Bone marrow (tissue), 2 donors: ENCODE measurements around the gene NUP107.

ENCODE experiments used
- DNase-seq, 2 donors: peaks; one replicate each; lab custom pipeline; 2025; lab: John Stamatoyannopoulos, UW

Gene NUP107

GRCh38 chr12:68739891-68740290 lies 53.1 kb downstream of the NUP107 start:
- DNase-seq: no peak

- DNase-seq: peak in 1 of 2 donors; percentile 48
Measured at GRCh38 chr12:68743356-68743755, 56.6 kb downstream of the NUP107 start.

- no peak for DNase-seq
Measured at GRCh38 chr12:68745376-68745903, 58.7 kb downstream of the NUP107 start.

GRCh38 chr12:68745904-68746571 lies 59.3 kb downstream of the NUP107 start, which contains the start of gene SLC35E3:
SLC35E3 (plus strand) TSS chr12:68746176; CDS start chr12:68746378, 202 bp downstream.
- DNase-seq: peak; percentile 74 to 87

GRCh38 chr12:68746572-68747180 lies 59.9 kb downstream of the NUP107 start:
- peak; percentile 38 to 46 for DNase-seq

GRCh38 chr12:68749443-68749842 lies 62.7 kb downstream of the NUP107 start:
- no peak for DNase-seq

- DNase-seq: no peak
Measured at GRCh38 chr12:68749861-68750260, 63.1 kb downstream of the NUP107 start.

GRCh38 chr12:68750506-68750905 lies 63.7 kb downstream of the NUP107 start:
- DNase-seq: no peak

- DNase-seq: no peak
Measured at GRCh38 chr12:68755536-68756243, 68.9 kb downstream of the NUP107 start.

- no peak for DNase-seq
Measured at GRCh38 chr12:68759852-68760251, 73.1 kb downstream of the NUP107 start.

- no peak for DNase-seq
Measured at GRCh38 chr12:68760806-68761441, 74.1 kb downstream of the NUP107 start.

- no peak for DNase-seq
Measured at GRCh38 chr12:68761442-68761812, 74.6 kb downstream of the NUP107 start.

- DNase-seq: no peak
Measured at GRCh38 chr12:68761901-68762630, 75.3 kb downstream of the NUP107 start.

- no peak for DNase-seq
Measured at GRCh38 chr12:68762691-68763090, 75.9 kb downstream of the NUP107 start.

- DNase-seq: no peak
Measured at GRCh38 chr12:68765696-68766095, 78.9 kb downstream of the NUP107 start.

GRCh38 chr12:68766646-68767045 lies 79.9 kb downstream of the NUP107 start:
- DNase-seq: no peak

GRCh38 chr12:68767191-68767590 lies 80.4 kb downstream of the NUP107 start:
- no peak for DNase-seq

GRCh38 chr12:68768431-68768939 lies 81.7 kb downstream of the NUP107 start:
- DNase-seq: no peak

GRCh38 chr12:68769941-68770340 lies 83.2 kb downstream of the NUP107 start:
- DNase-seq: no peak

- DNase-seq: no peak
Measured at GRCh38 chr12:68771223-68771925, 84.6 kb downstream of the NUP107 start.

GRCh38 chr12:68772714-68773113 lies 85.9 kb downstream of the NUP107 start:
- no peak for DNase-seq
